GM23248 (cell line): ENCODE results near the gene NGEF.

Experiments
- EZH2 ChIP-seq: fragments of 200-600 bp; sonication (generic); IDR thresholded peaks from 2 replicates; pipeline ENCODE4 v1.6.1; 2018; ENCODE audit warnings: antibody characterized with exemption, mild to moderate bottlenecking; ENCODE audit not compliant: insufficient read depth, poor library complexity, severe bottlenecking
- EZH2phosphoT487 ChIP-seq: fragments of 200-600 bp; sonication (generic); IDR thresholded peaks from 2 replicates; pipeline ENCODE4 v1.6.1; 2018; ENCODE audit warnings: antibody characterized with exemption, moderate library complexity, mild to moderate bottlenecking, low read depth; ENCODE audit not compliant: insufficient read depth

DNA sequence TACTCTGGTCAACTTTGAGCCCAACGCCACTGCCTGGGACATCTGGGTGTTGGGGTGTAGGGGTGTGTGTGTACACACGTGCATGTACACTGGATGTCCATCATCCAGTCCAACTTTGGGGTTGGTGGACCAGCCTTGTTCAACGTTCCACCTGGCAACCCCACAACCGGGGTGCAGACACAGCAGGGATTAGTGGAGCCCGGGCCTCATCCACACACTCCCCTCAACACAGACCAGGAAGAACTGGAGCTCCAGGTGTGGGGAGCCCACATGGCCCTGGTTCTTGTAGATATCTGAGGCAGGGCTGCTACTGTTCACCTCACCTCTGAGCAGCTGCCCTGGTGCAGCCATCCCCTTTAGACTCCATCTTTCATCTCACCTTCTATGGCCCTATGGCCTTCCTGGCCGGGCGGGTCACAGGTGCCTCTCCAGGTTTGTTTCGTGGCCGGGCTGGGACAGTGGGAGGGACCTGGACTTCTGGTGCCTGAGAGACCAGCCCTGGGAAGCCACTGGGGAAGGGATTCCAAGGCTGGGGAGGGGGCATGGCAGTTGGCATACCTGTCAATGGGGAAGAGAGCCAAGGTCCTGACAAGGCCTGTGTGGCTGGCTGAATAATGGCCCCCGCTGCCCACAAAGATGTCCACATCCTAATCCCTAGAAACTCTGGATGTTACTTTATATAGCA lies 26.9 kb upstream of the NGEF start:
- no peak for TF ChIP-seq EZH2
- no peak for TF ChIP-seq EZH2phosphoT487
